ENCODE results near the gene SPOCK2.

- TF ChIP-seq CTCF (IDR thresholded peaks at IDR 0.05) (no peak), POLR2A (IDR thresholded peaks at IDR 0.05) (no peak)
Observed at GRCh38 chr10:72034761-72035160, 53.6 kb downstream of the SPOCK2 start.

Measured in lower leg skin (tissue), 3 donors.